ENCODE measurements around the gene KLHL28. TPM values are rescaled to one million over a fixed set of nuclear protein-coding genes. Genes with fewer than 3 reads are reported as not detected.

Gene KLHL28
- total and polyA plus RNA-seq, 10 of the 15 experiments (the other 5 are each of a cell fraction or from before 2014, with no cell fraction given), result 2.7 to 9.8 (median 6.2) TPM

- TF ChIP-seq YBX1 (IDR thresholded peaks at IDR 0.05), result no peak
- TF ChIP-seq ESRRA (IDR thresholded peaks at IDR 0.05; ENCODE audit: low read length), result no peak
- no peak for TF ChIP-seq MYB (IDR thresholded peaks at IDR 0.05; ENCODE audit: borderline replicate concordance, low read depth, low read length)
- TF ChIP-seq RELB (IDR thresholded peaks at IDR 0.05; ENCODE audit: low read depth), result no peak
- TF ChIP-seq TCF3 (IDR thresholded peaks at IDR 0.05; ENCODE audit: borderline replicate concordance, insufficient read depth, low read depth, low read length), result no peak
- TF ChIP-seq SMARCA5 (IDR thresholded peaks at IDR 0.05), result no peak
- no peak for TF ChIP-seq SREBF1 (IDR thresholded peaks at IDR 0.05; ENCODE audit: low read length)
- no peak for TF ChIP-seq ZNF384 (IDR thresholded peaks at IDR 0.05; ENCODE audit: borderline replicate concordance, low read depth, low read length)
- TF ChIP-seq POU2F2 (IDR thresholded peaks at IDR 0.05; ENCODE audit: borderline replicate concordance, low read depth, low read length), result no peak
- TF ChIP-seq ELK1 (IDR thresholded peaks at IDR 0.05; ENCODE audit: low read depth, low read length), result no peak
- TF ChIP-seq EP300 (IDR thresholded peaks at IDR 0.05; ENCODE audit: borderline replicate concordance in 1 of 2, control insufficient read depth in 1 of 2, low read depth in 2 of 2, low read length in 2 of 2), result no peak
- TF ChIP-seq ZNF622 (IDR thresholded peaks at IDR 0.05), result no peak
- TF ChIP-seq ZBTB33 (IDR thresholded peaks at IDR 0.05), result no peak
- TF ChIP-seq CREM (IDR thresholded peaks at IDR 0.05; ENCODE audit: low read depth), result no peak
- no peak for TF ChIP-seq NFXL1 (IDR thresholded peaks at IDR 0.05; ENCODE audit: borderline replicate concordance)
- no peak for TF ChIP-seq ZBTB11 (CRISPR knock-in tag; IDR thresholded peaks at IDR 0.05)
- TF ChIP-seq YY1 (IDR thresholded peaks at IDR 0.05; ENCODE audit: low read depth, low read length), result no peak
- TF ChIP-seq ZNF24 (IDR thresholded peaks at IDR 0.05), result no peak
- no peak for TF ChIP-seq POLR2AphosphoS5 (IDR thresholded peaks at IDR 0.05; ENCODE audit: low read length)
- no peak for TF ChIP-seq NBN (IDR thresholded peaks at IDR 0.05)
- DNase-seq (ENCODE audit: low read depth, low spot score), result no peak
- Histone ChIP-seq H4K20me1 (ENCODE audit: control insufficient read depth, insufficient read depth) (no peaks in the 10 kb centered on the region), H3K9ac (ENCODE audit: control insufficient read depth, insufficient read depth, low read length) (no peak overlapping the region), H3K79me2 (ENCODE audit: control insufficient read depth, insufficient read depth, low read length) (no peaks in the 10 kb centered on the region), H3K4me3 (no peak overlapping the region), H3K4me2 (ENCODE audit: control insufficient read depth, insufficient read depth) (no peak overlapping the region), H3K27me3 (replicated peaks in 1 of 2; ENCODE audit: control insufficient read depth in 2 of 2, insufficient read depth in 2 of 2, low read length in 1 of 2) (no peaks in the 10 kb centered on the region), H3K4me1 (ENCODE audit: control insufficient read depth, insufficient read depth, low read length) (no peaks in the 10 kb centered on the region), H3K27ac (ENCODE audit: control insufficient read depth, insufficient read depth) (no peak overlapping the region), H3K36me3 (ENCODE audit: control insufficient read depth in 2 of 2, insufficient read depth in 2 of 2, low read length in 1 of 2) (peaks cover 0 to under 1% of the 10 kb centered on the region in 2 experiments; a peak in 2 of 4 replicates), H3K9me3 (replicated peaks; ENCODE audit: control insufficient read depth, insufficient read depth, low read length) (no peaks in the 10 kb centered on the region), H2AFZ (ENCODE audit: control insufficient read depth, low read depth, low read length) (no peak overlapping the region)
- intact Hi-C loops (cut with micrococcal nuclease; ENCODE audit: unreplicated experiment) (no loop called here), in situ Hi-C loops (cut with MboI) (no loop called here)
- ChIA-PET RAD21 (ENCODE audit: unreplicated experiment) (no interaction called here), POLR2A (no interaction called here), CTCF (no interaction called here), SMC1A (ENCODE audit: uncharacterized antibody, unreplicated experiment) (no interaction called here)
- 99% methylated on average over 7 of the region's 7 CpGs for WGBS (ENCODE audit: insufficient coverage, insufficient replicate concordance, low lambda C conversion rate, missing lambda C conversion rate)
- FAIRE-seq, result no peak
- no peak for ATAC-seq
- BruUV-seq (replicated peaks), result no TSS peak
Observed at GRCh38 chr14:44928793-44929192, 33.0 kb downstream of the KLHL28 start.

Measured in GM12878 (cell line).